Ovary (tissue), 9 donors: ENCODE results near the gene QRICH1. TPM values are rescaled to one million over a fixed set of nuclear protein-coding genes. Genes with fewer than 3 reads are reported as not detected.
A peak's percentile ranks its signal among the peaks of the same experiment; 100 is the strongest.

Experiments used
- DNase-seq, 5 donors: peaks; one replicate each; pipeline ENCODE4 v3.0.0-alpha.2; 2019 to 2020
- H3K27ac ChIP-seq, 2 donors: fragments of 200-600 bp; one replicate each; pipeline versions ENCODE4 v1.5.1 to v1.8.0; 2019 to 2022
- H3K27me3 ChIP-seq: fragments of 200-600 bp; one replicate; pipeline ENCODE4 v1.8.0; 2022
- H3K36me3 ChIP-seq: fragments of 200-600 bp; sonication (generic); one replicate; pipeline ENCODE4 v1.5.1; 2019
- H3K4me1 ChIP-seq: one replicate; pipeline ENCODE4 v1.8.1; 2013; ENCODE audit warnings: mild to moderate bottlenecking, moderate library complexity; ENCODE audit not compliant: insufficient read depth
- H3K4me3 ChIP-seq: fragments of 200-600 bp; sonication (generic); one replicate; pipeline ENCODE4 v1.5.1; 2017
- H3K9me3 ChIP-seq, 2 donors: fragments of 200-600 bp in 1 of 2; sonication (generic) in 1 of 2; one replicate each; pipeline versions ENCODE4 v1.5.1 to v1.8.1; 2013 to 2019; ENCODE audit warnings: mild to moderate bottlenecking in 1 of 2, moderate library complexity in 1 of 2
- EP300 ChIP-seq: sonication (generic); formaldehyde crosslinking; IDR thresholded peaks from one replicate; pipeline ENCODE4 v1.6.1; 2017; ENCODE audit warnings: antibody characterized with exemption
- POLR2A ChIP-seq: fragments of 450-650 bp; IDR thresholded peaks from one replicate; pipeline ENCODE4 v1.6.1; 2017; ENCODE audit warnings: antibody characterized with exemption, mild to moderate bottlenecking, moderate library complexity
- WGBS, 3 donors: extraction: QIAGEN DNeasy Blood & Tissue Kit in 1 of 3; methylation state at CpG; one replicate each; pipeline versions ENCODE4 v1.1.5 to v1.1.7; 2013 to 2017; 5-methylcytosine and 5-hydroxymethylcytosine counted together
- intact Hi-C, 4 donors: fragments of 100-400 bp; cut with DNase I; formaldehyde crosslinking; loops; one replicate each; pipeline versions ENCODE4 v1.11.0 to v1.15.1; 2022 to 2023
- polyA plus RNA-seq, 2 donors: library from polyadenylated mRNA; stranded (reverse); fragments of 200-250 nt in 1 of 2; fragments of 350-450 nt in 1 of 2; fragmentation: Illumina TruSeq in 1 of 2; extraction: RNeasy Lipid Tissue Mini Kit (QIAGEN cat#74804) in 1 of 2; gene quantifications; one replicate each; pipeline ENCODE4 v1.2.3, GENCODE V29; 2013 to 2014
- total RNA-seq, 7 donors: library from RNA; depleted of rRNA in 2 of 7; stranded (reverse); fragments of >200 nt in 2 of 7; fragmentation: NEBNext Ultra II Directional in 3 of 7; extraction: Animal tissue kit (Norgen Biotek cat#: 25700) in 3 of 7; gene quantifications; one replicate each; pipeline versions ENCODE4 v1.1.0 to v1.2.4, GENCODE V29; 2016 to 2023
- TF ChIP-seq, protein P1 (sequence below), 3 donors: fragments of 450-650 bp in 2 of 3; fragments of 200-600 bp in 1 of 3; IDR thresholded peaks; one replicate each; pipeline versions ENCODE4 v1.5.1 to v1.8.0; 2016 to 2022; ENCODE audit warnings: antibody characterized with exemption in 3 of 3, mild to moderate bottlenecking in 1 of 3
- donor health status: DM: no; HTN: no; CAD: no; lungs with moderate emphysema.
- donor health status: DM: no; HTN: no; CAD: no.
- donor health status: Bipolar disorder and iron deficiency.
- donor health status: DM: yes; HTN: yes; CAD: no.
- donor health status: DM: no; HTN: no; CAD: no.
- donor health status: DM: yes; HTN: yes; CAD: no.

The QRICH1 gene
- total and polyA plus RNA-seq, 9 donors = 46.2 to 104 (median 82.8) TPM

DNA sequence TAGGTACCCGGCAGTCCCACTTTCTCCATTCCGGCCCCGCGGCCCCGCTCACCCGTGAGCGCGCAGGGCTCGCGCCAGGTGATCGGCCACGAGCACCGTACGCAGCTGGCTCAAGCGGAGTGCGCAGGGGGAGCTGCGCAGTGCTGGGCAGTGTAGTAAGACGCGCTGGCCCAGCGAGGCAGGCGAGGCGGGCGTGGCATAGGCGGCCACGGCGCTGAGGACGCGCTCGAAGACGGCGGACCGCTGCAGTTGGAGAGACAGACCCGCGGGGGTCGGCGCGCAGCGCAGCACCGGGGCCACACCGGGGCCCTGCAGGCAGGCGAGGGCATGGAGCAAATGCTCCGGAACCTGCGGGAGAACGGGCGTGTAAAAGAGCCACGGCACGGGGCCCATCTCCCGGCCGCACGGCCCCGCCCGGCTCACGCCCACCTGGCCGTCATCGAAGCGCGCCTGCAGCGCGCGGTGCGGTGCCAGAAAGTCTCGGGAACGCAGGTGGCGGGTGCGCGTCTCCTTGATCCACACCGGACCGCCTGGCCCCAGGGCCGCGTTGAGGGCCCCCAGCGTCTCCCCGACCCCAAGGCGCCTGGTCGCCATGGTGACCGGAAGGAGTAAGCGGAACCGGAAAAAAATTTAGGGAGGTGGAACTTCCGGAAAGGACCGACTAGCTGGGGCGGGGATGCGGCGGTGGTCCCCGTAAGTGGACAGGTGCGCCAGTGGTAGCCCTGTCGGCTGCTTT lies 75.7 kb downstream of the QRICH1 start, which contains the start of gene DALRD3:
DALRD3 (minus strand) TSS at position 610 of the 736 bp plus-strand sequence; CDS start at position 594, 16 bp downstream.
- TF ChIP-seq EP300 (no peak), POLR2A (peak; percentile 52)
- TF ChIP-seq, protein P1, sequence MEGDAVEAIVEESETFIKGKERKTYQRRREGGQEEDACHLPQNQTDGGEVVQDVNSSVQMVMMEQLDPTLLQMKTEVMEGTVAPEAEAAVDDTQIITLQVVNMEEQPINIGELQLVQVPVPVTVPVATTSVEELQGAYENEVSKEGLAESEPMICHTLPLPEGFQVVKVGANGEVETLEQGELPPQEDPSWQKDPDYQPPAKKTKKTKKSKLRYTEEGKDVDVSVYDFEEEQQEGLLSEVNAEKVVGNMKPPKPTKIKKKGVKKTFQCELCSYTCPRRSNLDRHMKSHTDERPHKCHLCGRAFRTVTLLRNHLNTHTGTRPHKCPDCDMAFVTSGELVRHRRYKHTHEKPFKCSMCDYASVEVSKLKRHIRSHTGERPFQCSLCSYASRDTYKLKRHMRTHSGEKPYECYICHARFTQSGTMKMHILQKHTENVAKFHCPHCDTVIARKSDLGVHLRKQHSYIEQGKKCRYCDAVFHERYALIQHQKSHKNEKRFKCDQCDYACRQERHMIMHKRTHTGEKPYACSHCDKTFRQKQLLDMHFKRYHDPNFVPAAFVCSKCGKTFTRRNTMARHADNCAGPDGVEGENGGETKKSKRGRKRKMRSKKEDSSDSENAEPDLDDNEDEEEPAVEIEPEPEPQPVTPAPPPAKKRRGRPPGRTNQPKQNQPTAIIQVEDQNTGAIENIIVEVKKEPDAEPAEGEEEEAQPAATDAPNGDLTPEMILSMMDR (IDR thresholded peaks at IDR 0.05) = peak in 1 of 3 donors; percentile 5
- no peaks in the 10 kb centered on the region for H3K27me3 ChIP-seq
- no peaks in the 10 kb centered on the region for H3K36me3 ChIP-seq
- 0 to 1% (median 0%) methylated on average over 75 to 85 of the region's 85 CpGs for WGBS, 3 donors
- peak within 1 kb of the TSS; percentile 59 for H3K4me3 ChIP-seq
- DNase-seq = peak; percentile 67 to 80 (median 74)
- H3K27ac ChIP-seq = peak within 1 kb of the TSS in 1 of 2 donors; percentile 61
- peaks cover 10% of the 10 kb centered on the region for H3K4me1 ChIP-seq
- no peaks in the 10 kb centered on the region for H3K9me3 ChIP-seq
- intact Hi-C loops = no loop called here

DNA sequence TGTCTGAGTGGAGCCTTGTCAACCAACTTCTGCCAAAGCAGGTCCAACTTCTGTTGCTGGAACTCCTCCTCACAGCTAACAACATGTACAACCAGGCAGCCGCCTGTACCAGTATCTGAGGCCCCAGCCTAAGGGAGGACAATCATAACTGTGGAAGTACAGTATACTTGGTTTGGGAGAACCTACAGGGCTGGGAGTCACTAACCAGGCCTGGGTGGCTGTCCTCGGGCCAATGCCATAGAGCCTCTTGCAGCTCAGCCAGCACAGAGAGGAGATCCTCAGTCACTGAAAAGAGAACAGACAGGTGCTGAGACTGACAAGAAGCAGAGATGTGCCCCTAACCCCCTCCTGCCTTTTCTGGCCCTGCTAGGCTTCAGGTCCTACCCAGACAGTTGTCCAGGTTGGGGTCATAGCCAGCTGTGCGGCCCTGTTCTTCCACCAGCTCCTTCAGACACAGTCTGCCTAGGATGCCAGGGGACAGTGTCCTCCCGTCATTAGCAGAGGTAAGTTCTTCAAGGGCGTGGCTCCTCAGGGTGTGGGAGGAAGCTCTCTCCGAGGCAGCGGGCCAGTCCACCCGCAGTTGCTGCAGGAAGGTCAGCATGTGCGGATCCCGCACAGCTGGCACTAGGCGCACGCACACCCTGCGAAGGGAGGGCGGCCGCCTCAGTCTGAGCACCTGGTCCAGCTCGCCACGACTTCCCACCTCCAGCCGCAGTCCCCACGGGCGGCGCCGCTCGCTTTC lies 76.5 kb downstream of the QRICH1 start:
- H3K36me3 ChIP-seq = no peaks in the 10 kb centered on the region
- intact Hi-C loops = no loop called here
- peak overlapping the region in 1 of 2 donors; percentile 61 for H3K27ac ChIP-seq
- TF ChIP-seq, protein P1 (IDR thresholded peaks at IDR 0.05) = no peak
- no peak for TF ChIP-seq EP300
- no peak for TF ChIP-seq POLR2A
- peak overlapping the region; percentile 59 for H3K4me3 ChIP-seq
- H3K27me3 ChIP-seq = no peaks in the 10 kb centered on the region
- no peaks in the 10 kb centered on the region for H3K9me3 ChIP-seq
- no peak for DNase-seq
- 7 to 8% (median 8%) methylated on average over 23 of the region's 23 CpGs for WGBS, 3 donors
- peaks cover 5% of the 10 kb centered on the region for H3K4me1 ChIP-seq

DNA sequence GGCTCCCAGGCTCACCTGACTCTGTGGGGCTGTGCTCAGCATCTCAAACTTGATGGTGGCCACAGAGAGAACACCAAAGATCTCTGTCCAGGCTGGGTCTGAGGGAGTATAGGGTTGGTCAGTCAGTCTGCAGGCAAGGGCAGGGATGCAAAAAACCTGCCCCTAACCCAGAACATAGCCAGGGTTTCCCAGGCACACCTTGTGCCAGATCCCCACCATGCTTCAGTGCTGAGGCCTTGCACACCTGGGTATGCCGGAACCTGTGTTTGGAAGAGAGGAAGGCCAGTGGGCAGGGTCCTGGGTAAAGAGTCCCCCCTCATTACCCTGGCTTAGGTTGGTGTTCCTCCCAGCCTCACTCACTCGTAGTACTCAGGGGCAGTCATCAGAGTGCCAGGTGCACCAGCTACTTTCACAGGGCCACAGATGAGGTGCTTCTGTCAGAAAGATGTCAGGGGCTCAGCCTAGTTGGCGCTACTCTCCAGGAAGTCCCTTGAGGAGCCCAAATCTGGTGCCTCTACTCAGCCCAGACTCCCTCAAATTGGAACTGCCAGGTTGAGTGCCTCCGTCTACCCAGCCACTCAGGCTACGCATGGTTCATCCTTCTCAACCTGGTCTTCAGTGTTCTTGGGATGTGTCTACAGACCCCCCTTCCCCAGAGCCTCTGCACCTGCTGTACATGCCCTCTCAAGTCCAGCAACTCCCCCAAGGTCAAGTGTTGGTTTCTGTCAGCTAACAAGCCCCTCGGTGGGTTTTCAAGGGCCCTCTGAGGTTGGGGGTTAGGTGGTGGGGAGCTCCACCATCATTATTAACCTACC lies 77.2 kb downstream of the QRICH1 start:
- H3K4me3 ChIP-seq = no peak overlapping the region
- H3K27ac ChIP-seq = no peak overlapping the region
- H3K4me1 ChIP-seq = peaks cover 5% of the 10 kb centered on the region
- no peaks in the 10 kb centered on the region for H3K9me3 ChIP-seq
- no peaks in the 10 kb centered on the region for H3K36me3 ChIP-seq
- intact Hi-C loops = no loop called here
- TF ChIP-seq POLR2A (no peak), EP300 (no peak)
- TF ChIP-seq, protein P1 (IDR thresholded peaks at IDR 0.05) = no peak
- WGBS, 3 donors = 66 to 85% (median 74%) methylated on average over 6 of the region's 6 CpGs
- H3K27me3 ChIP-seq = no peaks in the 10 kb centered on the region
- DNase-seq = no peak

DNA sequence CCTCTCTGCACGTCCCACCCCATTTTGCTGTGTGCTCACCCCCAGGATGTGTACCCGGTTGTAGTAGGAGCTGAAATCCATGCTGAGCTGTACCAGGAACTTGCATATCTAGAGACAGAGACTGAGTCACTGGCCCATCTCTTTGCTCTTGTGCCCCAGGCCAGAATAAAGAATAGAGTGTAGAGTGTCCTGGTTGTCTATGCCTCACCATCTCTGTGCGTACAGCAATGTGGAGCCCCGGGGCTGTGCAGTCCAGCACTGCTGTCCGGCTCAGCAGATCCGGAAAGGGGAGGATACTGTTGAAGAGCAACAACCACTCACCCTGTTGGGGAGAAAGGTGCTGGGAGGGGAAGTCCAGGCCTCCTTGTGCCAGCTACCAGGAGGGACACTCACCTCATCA lies 78.1 kb downstream of the QRICH1 start:
- TF ChIP-seq EP300 (no peak), POLR2A (no peak)
- TF ChIP-seq, protein P1 (IDR thresholded peaks at IDR 0.05) = no peak
- no peaks in the 10 kb centered on the region for H3K36me3 ChIP-seq
- H3K27me3 ChIP-seq = no peaks in the 10 kb centered on the region
- WGBS, 3 donors = 47 to 53% (median 52%) methylated on average over 6 of the region's 6 CpGs
- no peak overlapping the region for H3K4me3 ChIP-seq
- no peak overlapping the region for H3K27ac ChIP-seq
- H3K9me3 ChIP-seq = no peaks in the 10 kb centered on the region
- intact Hi-C loops = no loop called here
- no peak for DNase-seq
- H3K4me1 ChIP-seq = peaks cover 5% of the 10 kb centered on the region
